ENCODE data around the gene APBB2.

APBB2 gene

DNA sequence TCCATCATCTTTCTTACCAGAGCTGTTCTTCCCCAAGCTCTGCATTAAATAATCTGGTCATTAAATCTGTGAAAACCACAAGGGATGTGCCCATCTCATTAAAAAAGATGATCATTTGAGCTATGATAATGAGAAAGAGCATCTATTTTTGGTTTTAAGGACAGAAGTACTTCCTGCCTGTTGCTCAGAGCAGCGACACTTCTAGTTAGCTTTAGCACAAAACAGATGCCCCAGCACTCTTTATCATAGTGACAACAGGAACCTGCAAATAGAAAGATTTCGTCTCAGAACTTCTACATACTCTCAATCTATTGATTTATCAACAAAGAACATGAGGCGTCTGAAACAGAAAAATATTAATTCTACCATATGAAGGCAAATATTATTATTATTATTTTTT is 140.1 kb downstream of the APBB2 start:
- H3K27ac ChIP-seq (ENCODE audit: low read depth, low read length), result no peak overlapping the region
- no peak overlapping the region for H3K9ac ChIP-seq (ENCODE audit: low read length)
- H3K4me1 ChIP-seq (ENCODE audit: control insufficient read depth, insufficient read depth, low read length), result peaks cover 29% of the 10 kb centered on the region
- no peaks in the 10 kb centered on the region for H3K9me3 ChIP-seq (ENCODE audit: control insufficient read depth, insufficient read depth, low read depth, low read length)
- no peaks in the 10 kb centered on the region for H3K27me3 ChIP-seq (ENCODE audit: control insufficient read depth, insufficient read depth, low read length)
- no peak overlapping the region for H3K4me3 ChIP-seq (ENCODE audit: low read depth, low read length)
- no peaks in the 10 kb centered on the region for H3K36me3 ChIP-seq (ENCODE audit: control insufficient read depth, insufficient read depth, low read length)

DNA sequence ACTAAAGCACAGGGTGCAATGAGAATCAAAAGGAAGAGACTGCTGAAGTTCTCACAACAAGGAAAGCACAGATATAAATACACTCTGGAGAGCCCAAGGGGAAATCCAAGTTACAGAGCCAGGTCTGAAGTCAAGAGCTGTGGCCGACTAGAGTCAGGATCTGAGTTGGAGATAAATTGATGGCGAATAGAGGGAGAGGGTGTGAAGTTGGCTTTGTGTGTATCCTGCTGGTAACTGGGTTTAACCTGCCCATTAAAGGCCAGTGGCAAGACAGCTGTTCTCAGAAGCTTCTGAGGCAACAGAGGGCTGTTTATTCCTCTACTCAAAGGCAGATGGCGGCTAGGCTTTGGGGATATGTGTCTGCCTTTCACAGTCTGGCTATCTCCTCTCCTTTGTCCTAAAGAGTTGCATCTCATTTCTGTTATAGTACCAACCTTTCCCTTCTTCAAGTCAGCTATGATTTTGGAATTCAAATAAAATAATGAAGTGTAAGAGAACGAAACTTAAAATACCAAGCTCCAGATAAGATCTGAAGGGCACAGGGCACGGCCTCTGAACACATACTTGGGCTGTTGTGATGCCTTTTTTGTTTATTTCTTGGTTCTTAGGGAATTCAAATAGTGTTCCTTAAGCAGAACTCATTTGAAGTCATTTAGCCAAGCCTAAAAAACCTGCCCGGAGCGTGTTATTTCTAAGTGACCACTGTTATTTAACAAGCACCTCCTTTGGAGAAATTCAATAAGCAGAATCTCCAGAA is 142.1 kb downstream of the APBB2 start:
- H3K27ac ChIP-seq (ENCODE audit: low read depth, low read length), result no peak overlapping the region
- no peak overlapping the region for H3K4me3 ChIP-seq (ENCODE audit: low read depth, low read length)
- no peaks in the 10 kb centered on the region for H3K27me3 ChIP-seq (ENCODE audit: control insufficient read depth, insufficient read depth, low read length)
- H3K9me3 ChIP-seq (ENCODE audit: control insufficient read depth, insufficient read depth, low read depth, low read length), result no peaks in the 10 kb centered on the region
- peaks cover 31% of the 10 kb centered on the region for H3K4me1 ChIP-seq (ENCODE audit: control insufficient read depth, insufficient read depth, low read length)
- no peaks in the 10 kb centered on the region for H3K36me3 ChIP-seq (ENCODE audit: control insufficient read depth, insufficient read depth, low read length)
- H3K9ac ChIP-seq (ENCODE audit: low read length), result no peak overlapping the region

DNA sequence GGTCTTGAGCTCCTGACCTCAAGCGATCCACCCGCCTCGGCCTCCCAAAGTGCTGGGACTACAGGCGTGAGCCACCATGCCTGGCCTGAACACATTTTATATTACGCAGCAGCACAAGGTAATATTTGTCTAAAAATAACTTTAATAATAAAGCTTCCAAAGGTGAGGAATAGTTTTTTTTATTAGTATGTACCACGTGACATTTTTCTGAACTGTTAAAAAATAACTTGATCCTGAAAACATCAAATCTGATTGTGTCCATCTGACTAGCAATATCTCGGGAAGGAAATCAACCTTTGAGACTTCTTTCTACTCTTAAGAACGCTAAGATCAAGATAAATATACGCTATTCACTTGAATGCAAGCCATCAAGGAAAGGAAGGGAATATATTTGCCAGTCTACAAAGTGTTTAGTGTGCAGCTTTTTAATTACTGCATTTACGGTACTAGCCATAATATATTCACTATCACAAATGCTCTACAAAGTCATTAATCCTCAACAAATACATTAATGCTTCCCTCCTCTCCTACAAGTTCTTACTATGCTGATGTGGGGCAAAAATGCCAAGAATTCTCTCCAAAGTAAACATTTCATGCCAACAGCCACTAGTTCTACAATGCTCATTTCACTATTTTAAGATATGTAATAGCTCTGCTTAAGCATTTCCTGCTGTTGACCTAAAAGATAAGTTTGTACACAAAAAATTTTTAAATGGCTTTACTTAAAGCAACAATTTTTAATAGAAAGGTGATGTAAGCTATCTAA is 143.6 kb downstream of the APBB2 start:
- Histone ChIP-seq H3K4me3 (ENCODE audit: low read depth, low read length) (no peak overlapping the region), H3K27me3 (ENCODE audit: control insufficient read depth, insufficient read depth, low read length) (no peaks in the 10 kb centered on the region), H3K36me3 (ENCODE audit: control insufficient read depth, insufficient read depth, low read length) (no peaks in the 10 kb centered on the region), H3K9me3 (ENCODE audit: control insufficient read depth, insufficient read depth, low read depth, low read length) (no peaks in the 10 kb centered on the region), H3K27ac (ENCODE audit: low read depth, low read length) (no peak overlapping the region), H3K4me1 (ENCODE audit: control insufficient read depth, insufficient read depth, low read length) (peaks cover 31% of the 10 kb centered on the region), H3K9ac (ENCODE audit: low read length) (no peak overlapping the region)

DNA sequence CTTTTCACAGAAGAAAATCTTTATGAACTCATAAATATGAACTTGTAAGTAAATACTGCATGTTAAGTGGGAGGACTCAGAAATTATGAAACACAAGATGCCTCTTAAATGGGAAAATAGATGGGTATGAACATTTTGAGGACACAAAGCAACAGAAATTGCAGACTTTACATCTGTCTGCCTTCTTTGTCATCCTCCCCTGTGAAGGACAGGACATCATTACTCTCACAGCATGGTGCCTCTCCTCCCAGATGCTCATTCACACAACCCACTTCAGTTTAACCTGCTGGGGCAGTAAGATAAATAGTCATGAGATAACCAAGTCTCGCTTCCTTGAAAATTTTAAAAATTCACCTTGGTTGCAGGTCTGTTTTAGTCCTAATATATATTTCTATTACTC is 144.5 kb downstream of the APBB2 start:
- Histone ChIP-seq H3K4me3 (ENCODE audit: low read depth, low read length) (no peak overlapping the region), H3K27ac (ENCODE audit: low read depth, low read length) (no peak overlapping the region), H3K36me3 (ENCODE audit: control insufficient read depth, insufficient read depth, low read length) (no peaks in the 10 kb centered on the region), H3K9ac (ENCODE audit: low read length) (no peak overlapping the region), H3K27me3 (ENCODE audit: control insufficient read depth, insufficient read depth, low read length) (no peaks in the 10 kb centered on the region), H3K9me3 (ENCODE audit: control insufficient read depth, insufficient read depth, low read depth, low read length) (no peaks in the 10 kb centered on the region), H3K4me1 (ENCODE audit: control insufficient read depth, insufficient read depth, low read length) (peaks cover 31% of the 10 kb centered on the region)

DNA sequence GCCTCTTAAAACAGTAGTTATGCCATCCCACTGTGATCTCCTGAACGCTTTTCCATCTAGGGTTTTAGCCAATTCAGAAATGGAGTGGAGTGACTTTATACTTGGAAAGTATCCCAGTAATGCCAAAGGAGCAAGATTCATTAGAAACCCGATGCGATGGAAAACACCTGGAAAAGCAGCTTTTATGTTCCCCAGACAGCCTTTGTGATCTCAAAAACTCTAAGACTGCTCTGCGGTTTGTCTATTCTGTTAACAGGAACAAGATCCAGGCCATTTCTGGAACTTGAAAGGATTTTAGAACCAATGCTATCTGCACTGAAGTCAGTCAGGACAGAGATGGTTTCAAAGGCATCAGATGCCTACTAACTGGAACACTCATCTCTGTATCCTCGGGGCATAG is 145.1 kb downstream of the APBB2 start:
- H3K27ac ChIP-seq (ENCODE audit: low read depth, low read length), result no peak overlapping the region
- no peaks in the 10 kb centered on the region for H3K27me3 ChIP-seq (ENCODE audit: control insufficient read depth, insufficient read depth, low read length)
- no peaks in the 10 kb centered on the region for H3K36me3 ChIP-seq (ENCODE audit: control insufficient read depth, insufficient read depth, low read length)
- H3K4me1 ChIP-seq (ENCODE audit: control insufficient read depth, insufficient read depth, low read length), result peaks cover 31% of the 10 kb centered on the region
- H3K9me3 ChIP-seq (ENCODE audit: control insufficient read depth, insufficient read depth, low read depth, low read length), result no peaks in the 10 kb centered on the region
- H3K9ac ChIP-seq (ENCODE audit: low read length), result no peak overlapping the region
- no peak overlapping the region for H3K4me3 ChIP-seq (ENCODE audit: low read depth, low read length)

DNA sequence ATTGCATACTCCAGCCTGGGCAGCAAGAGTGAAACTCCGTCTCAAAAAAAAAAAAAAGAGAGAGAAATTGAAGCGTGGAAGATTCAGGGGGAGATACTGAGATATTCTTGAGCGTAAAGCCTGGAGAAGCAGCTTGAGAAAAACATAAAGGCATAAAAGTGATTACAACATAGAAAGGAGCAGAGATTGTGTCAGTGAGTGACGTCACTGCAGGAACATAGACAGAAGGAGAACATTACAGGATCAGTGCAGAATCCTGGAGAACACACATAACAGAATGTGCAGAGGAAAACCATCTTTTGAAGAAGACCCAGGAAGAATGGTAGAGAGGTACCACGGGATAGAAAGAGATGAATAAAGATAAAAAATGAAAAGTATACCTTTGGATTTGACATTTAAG is 147.0 kb downstream of the APBB2 start:
- peaks cover 27% of the 10 kb centered on the region for H3K4me1 ChIP-seq (ENCODE audit: control insufficient read depth, insufficient read depth, low read length)
- no peak overlapping the region for H3K4me3 ChIP-seq (ENCODE audit: low read depth, low read length)
- no peaks in the 10 kb centered on the region for H3K36me3 ChIP-seq (ENCODE audit: control insufficient read depth, insufficient read depth, low read length)
- H3K27me3 ChIP-seq (ENCODE audit: control insufficient read depth, insufficient read depth, low read length), result no peaks in the 10 kb centered on the region
- no peak overlapping the region for H3K27ac ChIP-seq (ENCODE audit: low read depth, low read length)
- H3K9me3 ChIP-seq (ENCODE audit: control insufficient read depth, insufficient read depth, low read depth, low read length), result no peaks in the 10 kb centered on the region
- H3K9ac ChIP-seq (ENCODE audit: low read length), result no peak overlapping the region

DNA sequence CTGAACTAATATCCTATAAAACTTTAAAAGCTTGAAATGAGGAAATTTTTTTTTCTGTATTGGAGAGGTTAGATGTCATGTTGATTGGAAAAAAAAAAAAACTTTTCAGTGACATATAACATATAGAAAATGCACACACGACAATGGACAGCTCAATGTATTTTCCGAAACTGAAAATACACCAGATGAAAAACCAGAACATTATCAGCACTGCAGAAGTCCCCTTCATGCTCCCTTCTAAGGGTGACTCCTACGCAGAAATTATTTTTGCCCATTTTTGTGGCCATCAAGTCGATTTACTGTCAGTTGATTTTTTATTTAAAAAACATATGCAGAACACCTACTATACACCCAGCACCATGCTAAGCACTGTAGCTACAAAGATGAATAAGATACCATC is 148.3 kb downstream of the APBB2 start:
- Histone ChIP-seq H3K4me3 (ENCODE audit: low read depth, low read length) (no peak overlapping the region), H3K9ac (ENCODE audit: low read length) (no peak overlapping the region), H3K4me1 (ENCODE audit: control insufficient read depth, insufficient read depth, low read length) (peaks cover 20% of the 10 kb centered on the region), H3K27me3 (ENCODE audit: control insufficient read depth, insufficient read depth, low read length) (no peaks in the 10 kb centered on the region), H3K36me3 (ENCODE audit: control insufficient read depth, insufficient read depth, low read length) (no peaks in the 10 kb centered on the region), H3K9me3 (ENCODE audit: control insufficient read depth, insufficient read depth, low read depth, low read length) (no peaks in the 10 kb centered on the region; the same call in 1 of the 2 replicates), H3K27ac (ENCODE audit: low read depth, low read length) (no peak overlapping the region)

DNA sequence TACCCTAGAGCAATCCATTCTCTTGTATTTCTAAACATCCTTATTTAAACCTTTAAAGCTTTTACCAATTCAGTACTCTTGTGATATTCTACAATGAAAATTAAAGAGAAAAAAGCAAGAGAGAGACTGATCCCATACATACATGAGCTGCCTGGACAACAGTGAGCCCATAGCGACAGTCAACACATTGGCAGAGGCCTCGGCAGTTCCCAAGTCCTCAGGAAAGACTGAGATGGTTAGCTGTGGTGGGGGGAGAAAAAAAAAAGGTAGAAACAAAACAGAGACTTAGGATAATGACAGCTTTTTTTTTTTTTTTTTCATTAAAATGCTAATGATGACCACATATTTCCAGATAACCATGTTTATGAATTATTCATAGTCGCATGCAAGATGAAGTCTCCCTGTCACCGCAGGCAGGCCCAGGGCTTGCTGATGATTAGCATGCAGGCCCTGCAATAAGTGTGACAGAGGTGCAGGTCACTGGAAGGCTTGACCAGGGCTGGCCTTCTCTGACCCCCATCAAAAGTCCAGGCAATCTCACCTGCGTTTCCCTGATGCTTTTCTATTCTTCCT is 148.8 kb downstream of the APBB2 start:
- Histone ChIP-seq H3K9ac (ENCODE audit: low read length) (no peak overlapping the region), H3K4me1 (ENCODE audit: control insufficient read depth, insufficient read depth, low read length) (peaks cover 15% of the 10 kb centered on the region), H3K27ac (ENCODE audit: low read depth, low read length) (no peak overlapping the region), H3K27me3 (ENCODE audit: control insufficient read depth, insufficient read depth, low read length) (no peaks in the 10 kb centered on the region), H3K9me3 (ENCODE audit: control insufficient read depth, insufficient read depth, low read depth, low read length) (peaks cover 2% of the 10 kb centered on the region; the same call in 1 of the 2 replicates), H3K36me3 (ENCODE audit: control insufficient read depth, insufficient read depth, low read length) (no peaks in the 10 kb centered on the region), H3K4me3 (ENCODE audit: low read depth, low read length) (no peak overlapping the region)

DNA sequence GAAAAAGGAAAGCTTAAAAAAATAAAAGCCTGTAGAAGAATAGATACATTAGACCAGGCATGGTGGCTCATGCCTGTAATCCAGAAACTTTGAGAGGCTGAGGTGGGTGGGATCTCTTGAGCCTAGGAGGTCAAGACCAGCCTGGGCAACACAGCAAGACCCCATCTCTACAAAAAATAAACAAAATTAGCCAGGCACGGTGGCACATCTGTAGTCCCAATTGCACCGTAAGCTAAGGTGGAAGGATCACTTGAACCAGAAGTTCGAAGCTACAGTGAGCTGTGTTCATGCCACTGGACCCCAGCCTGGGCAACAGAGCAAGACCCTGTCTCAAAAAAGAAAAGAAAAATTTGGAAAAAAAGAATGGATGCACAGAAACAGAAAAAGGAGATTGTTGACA is 149.4 kb downstream of the APBB2 start:
- Histone ChIP-seq H3K27ac (ENCODE audit: low read depth, low read length) (no peak overlapping the region), H3K36me3 (ENCODE audit: control insufficient read depth, insufficient read depth, low read length) (no peaks in the 10 kb centered on the region), H3K9me3 (ENCODE audit: control insufficient read depth, insufficient read depth, low read depth, low read length) (peaks cover 8% of the 10 kb centered on the region), H3K9ac (ENCODE audit: low read length) (no peak overlapping the region), H3K27me3 (ENCODE audit: control insufficient read depth, insufficient read depth, low read length) (no peaks in the 10 kb centered on the region), H3K4me1 (ENCODE audit: control insufficient read depth, insufficient read depth, low read length) (peaks cover 9% of the 10 kb centered on the region), H3K4me3 (ENCODE audit: low read depth, low read length) (no peak overlapping the region)

DNA sequence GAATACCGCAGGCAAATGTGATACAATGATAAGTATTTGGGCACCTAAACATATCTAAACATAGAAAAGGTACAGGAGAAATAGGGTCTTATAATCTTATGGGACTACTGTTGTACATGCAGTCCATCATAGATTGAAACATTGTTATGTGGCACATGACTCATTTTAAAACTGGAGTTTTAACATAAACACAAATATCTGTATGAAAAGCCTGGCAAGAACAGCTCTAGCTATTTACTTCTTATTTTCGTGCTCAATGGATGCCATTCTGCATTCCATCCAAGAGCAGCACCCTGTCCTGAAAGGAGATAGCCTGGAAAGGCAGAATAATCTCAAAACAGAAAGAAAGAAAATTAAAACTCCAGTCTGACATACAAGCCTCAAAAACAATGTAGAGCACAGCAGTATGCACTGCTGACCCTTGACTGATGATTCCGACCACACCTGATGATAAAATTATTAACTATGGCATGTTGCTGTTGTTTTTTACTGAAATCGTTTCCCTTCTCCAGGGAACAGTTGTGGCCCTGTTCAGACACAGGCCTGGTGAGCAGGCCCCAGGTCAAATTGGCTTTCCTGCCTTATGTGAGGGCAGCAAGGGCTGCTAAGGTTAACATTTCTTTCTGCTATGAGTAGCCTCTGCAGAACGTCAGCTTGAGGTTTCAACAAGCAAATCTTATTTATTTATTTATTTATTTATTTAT is 152.7 kb downstream of the APBB2 start:
- no peaks in the 10 kb centered on the region for H3K27me3 ChIP-seq (ENCODE audit: control insufficient read depth, insufficient read depth, low read length)
- no peak overlapping the region for H3K4me3 ChIP-seq (ENCODE audit: low read depth, low read length)
- H3K27ac ChIP-seq (ENCODE audit: low read depth, low read length), result no peak overlapping the region
- H3K9me3 ChIP-seq (ENCODE audit: control insufficient read depth, insufficient read depth, low read depth, low read length), result peaks cover 17% of the 10 kb centered on the region
- no peaks in the 10 kb centered on the region for H3K4me1 ChIP-seq (ENCODE audit: control insufficient read depth, insufficient read depth, low read length)
- H3K9ac ChIP-seq (ENCODE audit: low read length), result no peak overlapping the region
- no peaks in the 10 kb centered on the region for H3K36me3 ChIP-seq (ENCODE audit: control insufficient read depth, insufficient read depth, low read length)
